ENCODE measurements around the gene ACVR1C.

Gene ACVR1C

DNA sequence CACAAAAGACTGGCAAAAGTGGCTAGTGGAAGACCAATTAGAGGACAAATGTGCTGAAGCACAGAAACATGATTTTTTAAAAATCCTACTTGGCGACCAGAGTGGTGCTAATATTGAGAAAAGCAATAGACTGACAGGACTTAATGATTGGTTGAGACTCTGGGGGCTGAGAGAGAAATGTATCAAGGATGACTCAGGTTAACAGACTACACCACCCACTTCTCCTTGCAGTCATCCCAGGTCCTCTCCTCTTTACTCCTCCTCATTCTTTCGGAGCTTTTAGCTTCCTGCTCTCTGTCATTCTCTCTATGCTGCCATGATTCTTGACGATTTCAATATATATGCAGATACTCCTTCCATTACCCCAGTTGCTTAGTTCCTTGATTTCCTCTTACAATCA lies 130.2 kb downstream of the ACVR1C start:
- Histone ChIP-seq H3K4me1 (no peaks in the 10 kb centered on the region), H3K4me3 (ENCODE audit: low read depth, low read length) (no peak overlapping the region), H3K27me3 (no peaks in the 10 kb centered on the region), H3K9me3 (no peaks in the 10 kb centered on the region), H3K36me3 (no peaks in the 10 kb centered on the region)
- TF ChIP-seq, protein P1, sequence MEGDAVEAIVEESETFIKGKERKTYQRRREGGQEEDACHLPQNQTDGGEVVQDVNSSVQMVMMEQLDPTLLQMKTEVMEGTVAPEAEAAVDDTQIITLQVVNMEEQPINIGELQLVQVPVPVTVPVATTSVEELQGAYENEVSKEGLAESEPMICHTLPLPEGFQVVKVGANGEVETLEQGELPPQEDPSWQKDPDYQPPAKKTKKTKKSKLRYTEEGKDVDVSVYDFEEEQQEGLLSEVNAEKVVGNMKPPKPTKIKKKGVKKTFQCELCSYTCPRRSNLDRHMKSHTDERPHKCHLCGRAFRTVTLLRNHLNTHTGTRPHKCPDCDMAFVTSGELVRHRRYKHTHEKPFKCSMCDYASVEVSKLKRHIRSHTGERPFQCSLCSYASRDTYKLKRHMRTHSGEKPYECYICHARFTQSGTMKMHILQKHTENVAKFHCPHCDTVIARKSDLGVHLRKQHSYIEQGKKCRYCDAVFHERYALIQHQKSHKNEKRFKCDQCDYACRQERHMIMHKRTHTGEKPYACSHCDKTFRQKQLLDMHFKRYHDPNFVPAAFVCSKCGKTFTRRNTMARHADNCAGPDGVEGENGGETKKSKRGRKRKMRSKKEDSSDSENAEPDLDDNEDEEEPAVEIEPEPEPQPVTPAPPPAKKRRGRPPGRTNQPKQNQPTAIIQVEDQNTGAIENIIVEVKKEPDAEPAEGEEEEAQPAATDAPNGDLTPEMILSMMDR (IDR thresholded peaks at IDR 0.05; ENCODE audit: low read depth, low read length): no peak
- no peak for DNase-seq

DNA sequence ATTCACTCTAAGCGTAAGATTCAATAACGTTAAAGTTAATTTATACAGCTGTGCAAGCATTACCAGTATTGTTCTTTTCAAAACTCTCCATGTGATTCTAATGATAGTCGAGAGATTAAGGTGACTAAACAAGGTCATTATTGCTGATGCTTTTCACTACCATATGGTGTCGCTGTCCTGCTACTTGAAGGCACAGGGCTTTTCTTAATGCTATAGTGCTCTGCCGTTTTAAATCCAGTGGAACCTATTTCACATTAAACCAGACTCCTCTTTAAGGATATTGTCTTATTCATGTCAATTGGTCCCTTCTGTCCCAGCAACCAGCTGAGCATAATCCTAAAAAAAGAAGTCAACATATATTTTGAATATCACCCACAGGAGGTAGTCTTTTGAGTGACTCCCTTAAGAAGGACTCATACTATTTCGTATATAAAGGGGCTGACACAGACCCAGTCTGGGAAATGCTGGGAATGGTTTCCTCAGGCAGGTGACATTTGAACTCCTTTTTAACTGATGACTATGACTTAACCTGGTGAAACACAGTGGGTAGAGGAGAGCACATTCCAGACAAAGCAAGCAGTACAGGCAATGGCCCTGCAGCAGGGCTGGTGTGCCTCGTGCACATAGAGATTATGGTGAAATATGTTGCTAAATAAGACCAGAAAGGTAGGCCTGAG lies 130.9 kb downstream of the ACVR1C start:
- no peaks in the 10 kb centered on the region for H3K27me3 ChIP-seq
- TF ChIP-seq, protein P1 (IDR thresholded peaks at IDR 0.05; ENCODE audit: low read depth, low read length): peak; percentile 65
- H3K4me3 ChIP-seq (ENCODE audit: low read depth, low read length): no peak overlapping the region
- no peak for DNase-seq
- no peaks in the 10 kb centered on the region for H3K36me3 ChIP-seq
- H3K4me1 ChIP-seq: no peaks in the 10 kb centered on the region
- H3K9me3 ChIP-seq: no peaks in the 10 kb centered on the region

DNA sequence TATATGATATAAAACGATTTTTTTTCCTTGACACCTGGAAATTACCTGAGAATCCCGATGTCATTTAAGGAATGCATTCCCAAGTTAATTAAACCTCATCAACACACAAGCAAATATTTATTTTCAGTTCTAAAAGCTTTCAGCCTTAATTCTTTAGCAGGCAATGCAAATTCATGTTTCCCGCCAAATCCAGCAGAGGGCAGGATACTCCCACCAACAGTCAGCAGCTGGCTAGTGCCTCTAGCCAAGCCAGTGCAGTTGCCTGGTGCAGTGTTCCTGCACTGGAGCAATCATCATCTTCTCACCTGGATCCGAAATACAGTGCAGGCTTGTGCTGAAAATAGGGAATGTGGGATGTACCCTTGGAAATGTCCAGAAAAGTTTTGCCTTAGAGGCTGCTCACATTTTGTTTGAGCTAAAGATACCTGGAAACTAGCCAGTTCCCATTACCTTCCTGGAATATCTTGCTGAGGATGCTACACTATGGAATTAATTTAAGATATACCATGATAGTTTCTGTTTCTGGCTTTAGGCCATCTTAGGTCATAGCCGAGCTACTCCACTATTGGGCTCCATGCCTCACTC lies 136.4 kb downstream of the ACVR1C start:
- no peaks in the 10 kb centered on the region for H3K27me3 ChIP-seq
- H3K36me3 ChIP-seq: no peaks in the 10 kb centered on the region
- TF ChIP-seq, protein P1 (IDR thresholded peaks at IDR 0.05; ENCODE audit: low read depth, low read length): peak; percentile 64
- H3K9me3 ChIP-seq: no peaks in the 10 kb centered on the region
- peak; percentile 42 for DNase-seq
- no peak overlapping the region for H3K4me3 ChIP-seq (ENCODE audit: low read depth, low read length)
- H3K4me1 ChIP-seq: no peaks in the 10 kb centered on the region

GRCh38 chr2:157489983-157490382 lies 138.7 kb downstream of the ACVR1C start:
- Histone ChIP-seq H3K36me3 (no peaks in the 10 kb centered on the region), H3K9me3 (no peaks in the 10 kb centered on the region), H3K27me3 (no peaks in the 10 kb centered on the region), H3K4me3 (ENCODE audit: low read depth, low read length) (no peak overlapping the region), H3K4me1 (no peaks in the 10 kb centered on the region)
- no peak for DNase-seq
- TF ChIP-seq, protein P1 (IDR thresholded peaks at IDR 0.05; ENCODE audit: low read depth, low read length): no peak

- TF ChIP-seq, protein P1 (IDR thresholded peaks at IDR 0.05; ENCODE audit: low read depth, low read length): no peak
Measured at GRCh38 chr2:157488877-157489276, 139.8 kb downstream of the ACVR1C start.

GRCh38 chr2:157487747-157488146 lies 140.9 kb downstream of the ACVR1C start:
- Histone ChIP-seq H3K4me3 (ENCODE audit: low read depth, low read length) (no peak overlapping the region), H3K27me3 (no peaks in the 10 kb centered on the region), H3K4me1 (no peaks in the 10 kb centered on the region), H3K9me3 (no peaks in the 10 kb centered on the region), H3K36me3 (no peaks in the 10 kb centered on the region)
- DNase-seq: no peak
- TF ChIP-seq, protein P1 (IDR thresholded peaks at IDR 0.05; ENCODE audit: low read depth, low read length): no peak

More at GRCh38 chr2:157488877-157489276, 139.8 kb downstream of the ACVR1C start:
- no peaks in the 10 kb centered on the region for H3K9me3 ChIP-seq
- H3K27me3 ChIP-seq: no peaks in the 10 kb centered on the region
- H3K4me3 ChIP-seq (ENCODE audit: low read depth, low read length): no peak overlapping the region
- no peaks in the 10 kb centered on the region for H3K4me1 ChIP-seq
- H3K36me3 ChIP-seq: no peaks in the 10 kb centered on the region
- DNase-seq: no peak
